RWPE1 (cell line): ENCODE measurements around the gene PLAAT5.
"Not testable (repeated sequence)": the region's sequence is repeated elsewhere in the genome, so short reads cannot be mapped to it uniquely, and the experiment has no call there.

Experiments used
- CTCF ChIA-PET: fragments of 350-600 bp; sonication (Branson Sonifier 250); formaldehyde crosslinking; extraction: SDS; loops from one replicate; lab custom pipeline; 2021; lab: Yijun Ruan, JAX
- POLR2A ChIA-PET: fragments of 400-600 bp; formaldehyde crosslinking; extraction: SDS; loops from one replicate; lab custom pipeline; 2020; ENCODE audit warnings: antibody characterized with exemption; ENCODE audit not compliant: low non-redundant PET; lab: Yijun Ruan, JAX
- DNase-seq: peaks from one replicate; pipeline ENCODE4 v3.0.0; 2012; ENCODE audit warnings: low spot score
- H3K27ac ChIP-seq: fragments of 450-650 bp; 2 replicates; pipeline ENCODE4 v1.5.1; 2017
- CTCF ChIP-seq: fragments of 450-650 bp; conservative IDR thresholded peaks from 2 replicates; pipeline ENCODE4 v1.5.1; 2017; ENCODE audit warnings: low read depth, mild to moderate bottlenecking

PLAAT5 gene

GRCh38 chr11:63445118-63445517, 45.8 kb downstream of the PLAAT5 start:
- ChIA-PET POLR2A (no interaction called here), CTCF (no interaction called here)
- TF ChIP-seq CTCF: no peak
- no peak overlapping the region for H3K27ac ChIP-seq
- no peak for DNase-seq

GRCh38 chr11:63444160-63444559, 46.8 kb downstream of the PLAAT5 start:
- no peak for DNase-seq
- POLR2A ChIA-PET: no interaction called here
- H3K27ac ChIP-seq: no peak overlapping the region
- CTCF ChIA-PET: no interaction called here
- TF ChIP-seq CTCF: no peak

- ChIA-PET POLR2A (no interaction called here), CTCF (no interaction called here)
- no peak overlapping the region for H3K27ac ChIP-seq
- no peak for DNase-seq
- TF ChIP-seq CTCF: no peak
Measured at GRCh38 chr11:63443714-63444113, 47.3 kb downstream of the PLAAT5 start.

- POLR2A ChIA-PET, H3K27ac ChIP-seq, CTCF ChIA-PET, DNase-seq: not testable (repeated sequence)
Measured at GRCh38 chr11:63435831-63436230, 55.1 kb downstream of the PLAAT5 start.

- CTCF ChIA-PET, DNase-seq, H3K27ac ChIP-seq, POLR2A ChIA-PET: not testable (repeated sequence)
Measured at GRCh38 chr11:63435351-63435750, 55.6 kb downstream of the PLAAT5 start.

- DNase-seq, POLR2A ChIA-PET, H3K27ac ChIP-seq, CTCF ChIA-PET: not testable (repeated sequence)
Measured at GRCh38 chr11:63430731-63431130, 60.2 kb downstream of the PLAAT5 start.

GRCh38 chr11:63427971-63428508, 62.9 kb downstream of the PLAAT5 start:
- no peak for DNase-seq
- CTCF ChIA-PET: interaction anchor here (0.7 kb wide), 1 partner anchor 601 kb away, joined by 3 read pairs; no protein-coding TSS in a partner anchor
- POLR2A ChIA-PET: no interaction called here
- no peak overlapping the region for H3K27ac ChIP-seq
- no peak for TF ChIP-seq CTCF

GRCh38 chr11:63417174-63417852, 73.7 kb downstream of the PLAAT5 start:
- no peak overlapping the region for H3K27ac ChIP-seq
- no peak for TF ChIP-seq CTCF
- ChIA-PET CTCF (no interaction called here), POLR2A (no interaction called here)
- no peak for DNase-seq
